ENCODE results near the gene TRIM31. TPM values are rescaled to one million over a fixed set of nuclear protein-coding genes. Genes with fewer than 3 reads are reported as not detected.

Gene TRIM31
- total RNA-seq, 1 donor from 2014 or later: not detected

GRCh38 chr6:30075094-30075789 is 37.6 kb downstream of the TRIM31 start, which contains the start of gene RNF39:
Gene RNF39 (minus strand): TSS chr6:30075769. CDS start chr6:30075585, 184 bp downstream.
- Histone ChIP-seq H3K9me3 (no peaks in the 10 kb centered on the region), H3K36me3 (no peaks in the 10 kb centered on the region), H3K27me3 (peaks cover 8% of the 10 kb centered on the region), H3K4me1 (peaks cover 7 to 14% of the 10 kb centered on the region in 2 donors), H3K27ac (no peak within 1 kb of the TSS), H3K4me3 (peak within 1 kb of the TSS; percentile 26 to 55)
- intact Hi-C loops (cut with DNase I): no loop called here
- TF ChIP-seq CTCF (IDR thresholded peaks at IDR 0.05): no peak
- no peak for DNase-seq (ENCODE audit: low spot score in 2 of 2)

- no peak overlapping the region for H3K27ac ChIP-seq
- H3K9me3 ChIP-seq: no peaks in the 10 kb centered on the region
- intact Hi-C loops (cut with DNase I): no loop called here
- H3K4me3 ChIP-seq: peak overlapping the region; percentile 26 to 55
- peaks cover 8% of the 10 kb centered on the region for H3K27me3 ChIP-seq
- peaks cover under 1 to 5% of the 10 kb centered on the region in 2 donors for H3K36me3 ChIP-seq
- peaks cover 7 to 14% of the 10 kb centered on the region in 2 donors for H3K4me1 ChIP-seq
- DNase-seq (ENCODE audit: low spot score in 2 of 2): no peak
- no peak for TF ChIP-seq CTCF (IDR thresholded peaks at IDR 0.05)
These were observed 38.4 kb downstream of the TRIM31 start for GRCh38 chr6:30074331-30075093.

GRCh38 chr6:30073489-30074235 is 39.2 kb downstream of the TRIM31 start:
- Histone ChIP-seq H3K4me3 (peak overlapping the region; percentile 26 to 55), H3K27ac (no peak overlapping the region), H3K4me1 (peaks cover 7 to 14% of the 10 kb centered on the region in 2 donors), H3K36me3 (peaks cover 5 to 14% of the 10 kb centered on the region in 2 donors), H3K9me3 (no peaks in the 10 kb centered on the region), H3K27me3 (peaks cover 8% of the 10 kb centered on the region)
- no peak for TF ChIP-seq CTCF (IDR thresholded peaks at IDR 0.05)
- no peak for DNase-seq (ENCODE audit: low spot score in 2 of 2)
- intact Hi-C loops (cut with DNase I): no loop called here

GRCh38 chr6:30071858-30072257 is 41.0 kb downstream of the TRIM31 start:
- DNase-seq (ENCODE audit: low spot score in 2 of 2): no peak
- H3K4me3 ChIP-seq: no peak overlapping the region
- H3K9me3 ChIP-seq: no peaks in the 10 kb centered on the region
- peaks cover 8% of the 10 kb centered on the region for H3K27me3 ChIP-seq
- peaks cover 11 to 21% of the 10 kb centered on the region in 2 donors for H3K4me1 ChIP-seq
- intact Hi-C loops (cut with DNase I): no loop called here
- H3K36me3 ChIP-seq: peaks cover 5 to 18% of the 10 kb centered on the region in 2 donors
- H3K27ac ChIP-seq: no peak overlapping the region
- no peak for TF ChIP-seq CTCF (IDR thresholded peaks at IDR 0.05)

GRCh38 chr6:30071081-30071818 is 41.6 kb downstream of the TRIM31 start:
- H3K4me3 ChIP-seq: no peak overlapping the region
- H3K27me3 ChIP-seq: peaks cover 8% of the 10 kb centered on the region
- DNase-seq (ENCODE audit: low spot score in 2 of 2): no peak

More at GRCh38 chr6:30071081-30071818, 41.6 kb downstream of the TRIM31 start:
- TF ChIP-seq CTCF (IDR thresholded peaks at IDR 0.05): no peak
- intact Hi-C loops (cut with DNase I): no loop called here
- H3K36me3 ChIP-seq: peaks cover 5 to 18% of the 10 kb centered on the region in 2 donors
- peaks cover 11 to 21% of the 10 kb centered on the region in 2 donors for H3K4me1 ChIP-seq
- no peaks in the 10 kb centered on the region for H3K9me3 ChIP-seq
- no peak overlapping the region for H3K27ac ChIP-seq

Data from ascending aorta (tissue), 2 donors.